Heart left ventricle (tissue), 16 donors: Measurements from ENCODE around the gene PLEKHG3. TPM values are rescaled to one million over a fixed set of nuclear protein-coding genes. Genes with fewer than 3 reads are reported as not detected.

Source experiments
- ATAC-seq, 4 donors: fragments of 200-7000 bp; cut with Tn5 transposase; one replicate each; pipeline ENCODE4 v1.9.1; 2020 to 2022; ENCODE audit warnings: moderate library complexity in 4 of 4, mild to moderate bottlenecking in 3 of 4, moderate number of reproducible peaks in 1 of 4
- DNase-seq, 5 donors: peaks; one replicate each; pipeline ENCODE4 v3.0.0-alpha.2; 2020
- H3K27ac ChIP-seq, 12 donors: fragments of 200-600 bp; sonication (generic) in 4 of 12; one replicate each; pipeline versions ENCODE4 v1.5.0 to v1.8.0; 2016 to 2022; ENCODE audit warnings: mild to moderate bottlenecking in 2 of 12
- H3K27me3 ChIP-seq, 9 donors: fragments of 200-600 bp; sonication (generic) in 2 of 9; one replicate each; pipeline versions ENCODE4 v1.5.1 to v1.8.0; 2016 to 2022; ENCODE audit warnings: mild to moderate bottlenecking in 3 of 9
- H3K36me3 ChIP-seq, 9 donors: fragments of 200-600 bp; sonication (generic) in 2 of 9; one replicate each; pipeline versions ENCODE4 v1.5.0 to v1.8.0; 2018 to 2022; ENCODE audit warnings: mild to moderate bottlenecking in 2 of 9
- H3K4me1 ChIP-seq, 12 donors: fragments of 200-600 bp; sonication (generic) in 4 of 12; one replicate each; pipeline versions ENCODE4 v1.5.0 to v1.8.0; 2016 to 2022; ENCODE audit warnings: mild to moderate bottlenecking in 3 of 12
- H3K4me3 ChIP-seq, 12 donors: fragments of 200-600 bp; sonication (generic) in 4 of 12; one replicate each; pipeline versions ENCODE4 v1.5.0 to v1.8.0; 2017 to 2022; ENCODE audit warnings: mild to moderate bottlenecking in 9 of 12, moderate library complexity in 4 of 12
- H3K9me3 ChIP-seq, 12 donors: fragments of 200-600 bp; sonication (generic) in 4 of 12; one replicate each; pipeline versions ENCODE4 v1.5.0 to v1.8.0; 2016 to 2022; ENCODE audit warnings: mild to moderate bottlenecking in 1 of 12
- CTCF ChIP-seq, 12 donors: fragments of 200-600 bp; sonication (generic) in 4 of 12; IDR thresholded peaks; one replicate each; pipeline versions ENCODE4 v1.5.0 to v1.8.0; 2018 to 2022; ENCODE audit warnings: antibody characterized with exemption in 12 of 12, mild to moderate bottlenecking in 5 of 12
- POLR2A ChIP-seq, 2 donors: fragments of 450-650 bp; IDR thresholded peaks; one replicate each; pipeline ENCODE4 v1.6.1; 2017; ENCODE audit warnings: antibody characterized with exemption in 2 of 2, mild to moderate bottlenecking in 2 of 2, moderate library complexity in 2 of 2
- WGBS, 4 donors: extraction: QIAGEN DNeasy Blood & Tissue Kit in 2 of 4; methylation state at CpG; one replicate each; pipeline versions ENCODE4 v1.1.5 to v1.1.7; 2013 to 2018; 5-methylcytosine and 5-hydroxymethylcytosine counted together
- intact Hi-C, 10 donors: fragments of 100-400 bp; cut with DNase I; formaldehyde crosslinking; loops; one replicate each; pipeline versions ENCODE4 v1.11.1 to v1.14.2; 2022
- polyA plus RNA-seq, 2 donors: library from polyadenylated mRNA; stranded (reverse); fragments of 200-250 nt; gene quantifications; one replicate each; pipeline ENCODE4 v1.2.3, GENCODE V29; 2013
- total RNA-seq, 9 donors: library from RNA; depleted of rRNA in 2 of 9; stranded (reverse); fragments of >200 nt in 2 of 9; fragmentation: NEBNext Ultra II Directional in 3 of 9; extraction: Animal tissue kit (Norgen Biotek cat#: 25700) in 3 of 9; gene quantifications; one replicate each; pipeline versions ENCODE4 v1.1.0 to v1.2.4, GENCODE V29; 2016 to 2023
- donor health status: ischemic (EF 13 %, LVEDD 7.1; RV severe dilation, severe dysfunction).
- donor health status: healthy with polysubstance abuse.
- donor health status: DM: no; HTN: yes; CAD: no.
- donor health status: DM: no; HTN: no; CAD: no.
- donor health status: ischemic (EF 25% LVEDD 6.9; RV normal size, moderate dysfunction).
- donor health status: ischemic (EF 25% LVEDD 5.7; RV mildly dilated, moderate dysfunction).
- donor health status: healthy.
- donor health status: DM: yes; HTN: yes; CAD: no.
- donor health status: ischemic (EF 35%, LVEDD 5.7; RV mildly dilated, moderate dysfunction).
- donor health status: nonischemic (EF 11% LVEDD 7.7; RV severe dilation, severe dysfunction).
- donor health status: DM: yes; HTN: yes; CAD: no.
- donor health status: PGD.
- donor health status: ischemic (EF 29% LVEDD 5.4; RV normal size, mild dysfunction).
- donor health status: nonischemic (EF 23%, LVEDD 6.1; RV moderate dilation, normal function).

The PLEKHG3 gene
- total and polyA plus RNA-seq, 11 donors, result 7.0 to 34.3 (median 17.8) TPM

- ATAC-seq (peak in 3 of 4 donors; percentile 61 to 64 (median 63)), DNase-seq (peak in 3 of 5 donors; percentile 38 to 72 (median 62))
- Histone ChIP-seq H3K36me3 (peaks cover 0 to 53% (median 21%) of the 10 kb centered on the region in 9 donors), H3K27ac (no peak overlapping the region), H3K4me3 (no peak overlapping the region), H3K9me3 (no peaks in the 10 kb centered on the region), H3K27me3 (no peaks in the 10 kb centered on the region), H3K4me1 (peaks cover 0 to 8% (median 0%) of the 10 kb centered on the region in 12 donors)
- 76 to 83% (median 80%) methylated on average over 21 to 24 of the region's 24 CpGs for WGBS, 4 donors
- intact Hi-C loops, result no loop called here
- no peak for TF ChIP-seq POLR2A (IDR thresholded peaks at IDR 0.05)
- no peak for TF ChIP-seq CTCF (IDR thresholded peaks at IDR 0.05)
These were observed 82.3 kb downstream of the PLEKHG3 start for GRCh38 chr14:64786296-64787149.

DNA sequence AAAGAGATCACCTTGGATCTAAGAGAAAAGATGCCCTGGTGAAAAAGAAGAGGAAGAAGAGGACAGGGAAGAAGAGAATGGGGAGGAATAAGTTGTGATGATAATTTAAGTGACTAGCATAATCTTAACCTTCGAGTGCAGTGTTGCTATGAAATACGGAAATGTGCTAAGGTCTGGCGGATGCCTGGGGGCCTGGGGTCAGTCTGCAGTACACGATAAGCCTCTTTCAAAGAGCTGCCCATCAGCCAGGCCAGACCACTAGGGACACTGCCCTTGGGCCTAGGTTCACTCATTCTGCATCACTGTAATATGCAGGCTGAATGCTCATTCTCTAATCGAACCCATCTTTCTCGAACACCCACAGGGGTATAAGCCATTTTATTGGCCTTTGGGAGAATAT lies 83.4 kb downstream of the PLEKHG3 start:
- Histone ChIP-seq H3K9me3 (no peaks in the 10 kb centered on the region), H3K27me3 (no peaks in the 10 kb centered on the region), H3K4me3 (no peak overlapping the region), H3K27ac (no peak overlapping the region), H3K4me1 (peaks cover 0 to 8% (median 0%) of the 10 kb centered on the region in 12 donors), H3K36me3 (peaks cover 0 to 53% (median 29%) of the 10 kb centered on the region in 9 donors)
- WGBS, 4 donors, result 84 to 91% (median 86%) methylated on average over 6 of the region's 6 CpGs
- DNase-seq (no peak), ATAC-seq (no peak)
- intact Hi-C loops, result no loop called here
- TF ChIP-seq CTCF (IDR thresholded peaks at IDR 0.05) (no peak), POLR2A (IDR thresholded peaks at IDR 0.05) (no peak)

GRCh38 chr14:64788706-64789105 lies 84.5 kb downstream of the PLEKHG3 start:
- Histone ChIP-seq H3K27me3 (no peaks in the 10 kb centered on the region), H3K36me3 (peaks cover 0 to 53% (median 39%) of the 10 kb centered on the region in 9 donors), H3K27ac (no peak overlapping the region), H3K4me1 (peaks cover 0 to 8% (median 0%) of the 10 kb centered on the region in 12 donors), H3K4me3 (no peak overlapping the region), H3K9me3 (no peaks in the 10 kb centered on the region)
- no peak for DNase-seq
- intact Hi-C loops, result no loop called here
- WGBS, 4 donors, result 20 to 38% (median 27%) methylated on average over 1 of the region's 1 CpG
- TF ChIP-seq CTCF (IDR thresholded peaks at IDR 0.05) (no peak), POLR2A (IDR thresholded peaks at IDR 0.05) (no peak)
- ATAC-seq, result peak in 1 of 4 donors; percentile 15

DNA sequence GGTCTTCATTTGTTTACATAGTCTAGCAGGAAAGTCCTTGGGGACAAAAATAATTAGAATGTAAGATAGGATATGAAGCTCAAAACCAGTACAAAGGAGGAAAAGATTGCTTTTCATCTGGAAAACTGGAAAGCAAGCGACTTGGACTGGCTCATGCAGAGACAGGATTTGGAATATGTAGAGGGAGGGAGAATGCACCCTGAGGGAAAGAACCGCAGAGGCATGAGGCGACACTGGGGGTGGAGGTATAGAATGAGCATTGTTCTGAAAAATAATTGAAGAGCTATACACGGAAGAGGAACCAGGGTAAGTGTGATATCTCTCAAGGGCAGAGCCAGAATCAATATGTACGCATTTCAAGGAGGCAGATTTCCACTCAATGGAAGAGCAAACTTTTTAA lies 85.5 kb downstream of the PLEKHG3 start:
- 75 to 80% (median 77%) methylated on average over 5 of the region's 5 CpGs for WGBS, 4 donors
- Histone ChIP-seq H3K9me3 (no peaks in the 10 kb centered on the region), H3K4me1 (peaks cover 0 to 8% (median 0%) of the 10 kb centered on the region in 12 donors), H3K4me3 (no peak overlapping the region), H3K36me3 (peaks cover 0 to 54% (median 40%) of the 10 kb centered on the region in 9 donors), H3K27ac (no peak overlapping the region), H3K27me3 (no peaks in the 10 kb centered on the region)
- ATAC-seq, result no peak
- TF ChIP-seq CTCF (IDR thresholded peaks at IDR 0.05), result no peak
- TF ChIP-seq POLR2A (IDR thresholded peaks at IDR 0.05), result no peak
- intact Hi-C loops, result no loop called here
- no peak for DNase-seq
